ENCODE measurements around the gene ROBO3. TPM values are rescaled to one million over a fixed set of nuclear protein-coding genes. Genes with fewer than 3 reads are reported as not detected.

The ROBO3 gene
- total and polyA plus RNA-seq, 2 donors = 18.0 to 18.1 TPM

GRCh38 chr11:124920870-124921609, 55.8 kb downstream of the ROBO3 start:
- WGBS = 4% methylated on average over 82 of the region's 82 CpGs
- DNase-seq (ENCODE audit: extremely low spot score) = peak; percentile 53
- H3K4me3 ChIP-seq (ENCODE audit: low read depth, low read length) = peak overlapping the region; percentile 32
- H3K36me3 ChIP-seq (ENCODE audit: insufficient read depth) = no peaks in the 10 kb centered on the region
- H3K27ac ChIP-seq (ENCODE audit: low read depth) = no peak overlapping the region
- peaks cover 1% of the 10 kb centered on the region for H3K4me1 ChIP-seq (ENCODE audit: insufficient read depth)

- no peak for DNase-seq (ENCODE audit: extremely low spot score)
- Histone ChIP-seq H3K4me3 (ENCODE audit: low read depth, low read length) (no peak overlapping the region), H3K36me3 (ENCODE audit: insufficient read depth) (no peaks in the 10 kb centered on the region), H3K4me1 (ENCODE audit: insufficient read depth) (peaks cover 1% of the 10 kb centered on the region), H3K27ac (ENCODE audit: low read depth) (no peak overlapping the region)
- WGBS = 89% methylated on average over 4 of the region's 4 CpGs
Observed at GRCh38 chr11:124922831-124923230, 57.6 kb downstream of the ROBO3 start.

GRCh38 chr11:124923296-124923695, 58.1 kb downstream of the ROBO3 start:
- Histone ChIP-seq H3K36me3 (ENCODE audit: insufficient read depth) (no peaks in the 10 kb centered on the region), H3K4me3 (ENCODE audit: low read depth, low read length) (no peak overlapping the region), H3K27ac (ENCODE audit: low read depth) (no peak overlapping the region), H3K4me1 (ENCODE audit: insufficient read depth) (peaks cover 1% of the 10 kb centered on the region)
- no peak for DNase-seq (ENCODE audit: extremely low spot score)

GRCh38 chr11:124928942-124929665, 63.9 kb downstream of the ROBO3 start:
- WGBS = 51% methylated on average over 4 of the region's 4 CpGs
- H3K27ac ChIP-seq (ENCODE audit: low read depth) = no peak overlapping the region

GRCh38 chr11:124930799-124931198, 65.6 kb downstream of the ROBO3 start:
- DNase-seq (ENCODE audit: extremely low spot score) = no peak
- WGBS = 68% methylated on average over 3 of the region's 3 CpGs
- no peak overlapping the region for H3K27ac ChIP-seq (ENCODE audit: low read depth)
- H3K4me1 ChIP-seq (ENCODE audit: insufficient read depth) = no peaks in the 10 kb centered on the region
- H3K36me3 ChIP-seq (ENCODE audit: insufficient read depth) = no peaks in the 10 kb centered on the region
- no peak overlapping the region for H3K4me3 ChIP-seq (ENCODE audit: low read depth, low read length)

More at GRCh38 chr11:124928942-124929665, 63.9 kb downstream of the ROBO3 start:
- DNase-seq (ENCODE audit: extremely low spot score) = no peak
- Histone ChIP-seq H3K4me1 (ENCODE audit: insufficient read depth) (no peaks in the 10 kb centered on the region), H3K4me3 (ENCODE audit: low read depth, low read length) (no peak overlapping the region), H3K36me3 (ENCODE audit: insufficient read depth) (no peaks in the 10 kb centered on the region)

Other genes starting within 250 kb of the ROBO3 start
- 25.0 TPM for gene TBRG1, start 242.6 kb upstream of the ROBO3 start, total RNA-seq
- gene TBRG1, start 242.6 kb upstream of the ROBO3 start, polyA plus RNA-seq = 32.8 TPM
- 7.8 TPM for gene SIAE, start 191.7 kb upstream of the ROBO3 start, total RNA-seq
- 11.6 TPM for gene SIAE, start 191.7 kb upstream of the ROBO3 start, polyA plus RNA-seq
- 5.7 TPM for gene SPA17, start 191.5 kb upstream of the ROBO3 start, total RNA-seq
- 4.4 TPM for gene SPA17, start 191.5 kb upstream of the ROBO3 start, polyA plus RNA-seq
- 0.37 TPM for gene NRGN, start 125.5 kb upstream of the ROBO3 start, total RNA-seq
- 5.1 TPM for gene NRGN, start 125.5 kb upstream of the ROBO3 start, polyA plus RNA-seq
- gene VSIG2, start 113.2 kb upstream of the ROBO3 start, total RNA-seq = 27.5 TPM
- 36.4 TPM for gene VSIG2, start 113.2 kb upstream of the ROBO3 start, polyA plus RNA-seq
- gene ESAM, start 103.1 kb upstream of the ROBO3 start, total RNA-seq = 13.3 TPM
- 66.2 TPM for gene ESAM, start 103.1 kb upstream of the ROBO3 start, polyA plus RNA-seq
- gene MSANTD2, start 65.0 kb upstream of the ROBO3 start, total RNA-seq = 28.8 TPM
- gene MSANTD2, start 65.0 kb upstream of the ROBO3 start, polyA plus RNA-seq = 8.7 TPM
- 19.7 TPM for gene ROBO4, start 32.4 kb downstream of the ROBO3 start, total RNA-seq
- gene ROBO4, start 32.4 kb downstream of the ROBO3 start, polyA plus RNA-seq = 13.5 TPM
- not detected for gene HEPN1, start 53.8 kb downstream of the ROBO3 start, total RNA-seq
- not detected for gene HEPN1, start 53.8 kb downstream of the ROBO3 start, polyA plus RNA-seq
- gene HEPACAM, start 70.6 kb downstream of the ROBO3 start, total RNA-seq = not detected
- gene HEPACAM, start 70.6 kb downstream of the ROBO3 start, polyA plus RNA-seq = 0.49 TPM
- gene CCDC15, start 88.8 kb downstream of the ROBO3 start, total RNA-seq = 12.1 TPM
- gene CCDC15, start 88.8 kb downstream of the ROBO3 start, polyA plus RNA-seq = 0.79 TPM
- 9.0 TPM for gene SLC37A2, start 197.9 kb downstream of the ROBO3 start, total RNA-seq
- gene SLC37A2, start 197.9 kb downstream of the ROBO3 start, polyA plus RNA-seq = 7.7 TPM
- 38.5 TPM for gene TMEM218, start 246.2 kb downstream of the ROBO3 start, total RNA-seq
- 35.3 TPM for gene TMEM218, start 246.2 kb downstream of the ROBO3 start, polyA plus RNA-seq

All from urinary bladder (tissue), 4 donors.